Globus pallidus (tissue), 1 donor: ENCODE measurements around the gene KIF18B.
A peak's percentile ranks its signal among the peaks of the same experiment; 100 is the strongest.

Experiments used
- DNase-seq: peaks from one replicate; pipeline ENCODE4 v3.0.0-alpha.2; 2015; ENCODE audit warnings: low spot score

Gene KIF18B

GRCh38 chr17:44940317-44940716 is 7.3 kb downstream of the KIF18B start:
- DNase-seq, result no peak

- no peak for DNase-seq
Observed at GRCh38 chr17:44935116-44935515, 12.5 kb downstream of the KIF18B start.

GRCh38 chr17:44934745-44935105 is 12.8 kb downstream of the KIF18B start:
- DNase-seq, result no peak

GRCh38 chr17:44933824-44934744 is 13.5 kb downstream of the KIF18B start:
- no peak for DNase-seq

GRCh38 chr17:44932787-44933097 is 14.8 kb downstream of the KIF18B start:
- DNase-seq, result no peak

GRCh38 chr17:44932096-44932786 is 15.3 kb downstream of the KIF18B start:
- DNase-seq, result no peak

GRCh38 chr17:44931376-44931775 is 16.2 kb downstream of the KIF18B start:
- DNase-seq, result no peak

- DNase-seq, result no peak
Observed at GRCh38 chr17:44930667-44931066, 16.9 kb downstream of the KIF18B start.

- DNase-seq, result no peak
Observed at GRCh38 chr17:44928950-44929720, 18.4 kb downstream of the KIF18B start.

GRCh38 chr17:44928136-44928535 is 19.4 kb downstream of the KIF18B start:
- no peak for DNase-seq

- no peak for DNase-seq
Observed at GRCh38 chr17:44927696-44928095, 19.9 kb downstream of the KIF18B start.

GRCh38 chr17:44926821-44927525 is 20.6 kb downstream of the KIF18B start:
- DNase-seq, result no peak

- DNase-seq, result no peak
Observed at GRCh38 chr17:44925731-44926697, 21.6 kb downstream of the KIF18B start.

GRCh38 chr17:44924107-44924544 is 23.4 kb downstream of the KIF18B start:
- DNase-seq, result no peak

GRCh38 chr17:44922746-44923470 is 24.7 kb downstream of the KIF18B start:
- no peak for DNase-seq

- no peak for DNase-seq
Observed at GRCh38 chr17:44922136-44922535, 25.4 kb downstream of the KIF18B start.

GRCh38 chr17:44921122-44921882 is 26.3 kb downstream of the KIF18B start:
- DNase-seq, result no peak

- no peak for DNase-seq
Observed at GRCh38 chr17:44920565-44920940, 27.0 kb downstream of the KIF18B start.

GRCh38 chr17:44919885-44920564 is 27.5 kb downstream of the KIF18B start:
- DNase-seq, result peak; percentile 78
